AG08396 (cell line): Measurements from ENCODE around the gene OGFOD3.
"Not testable (repeated sequence)": the region's sequence is repeated elsewhere in the genome, so short reads cannot be mapped to it uniquely, and the experiment has no call there.

ENCODE experiments used
- DNase-seq: peaks from one replicate; pipeline ENCODE4 v3.0.0; 2012; ENCODE audit warnings: low spot score, mixed read lengths

The OGFOD3 gene

DNA sequence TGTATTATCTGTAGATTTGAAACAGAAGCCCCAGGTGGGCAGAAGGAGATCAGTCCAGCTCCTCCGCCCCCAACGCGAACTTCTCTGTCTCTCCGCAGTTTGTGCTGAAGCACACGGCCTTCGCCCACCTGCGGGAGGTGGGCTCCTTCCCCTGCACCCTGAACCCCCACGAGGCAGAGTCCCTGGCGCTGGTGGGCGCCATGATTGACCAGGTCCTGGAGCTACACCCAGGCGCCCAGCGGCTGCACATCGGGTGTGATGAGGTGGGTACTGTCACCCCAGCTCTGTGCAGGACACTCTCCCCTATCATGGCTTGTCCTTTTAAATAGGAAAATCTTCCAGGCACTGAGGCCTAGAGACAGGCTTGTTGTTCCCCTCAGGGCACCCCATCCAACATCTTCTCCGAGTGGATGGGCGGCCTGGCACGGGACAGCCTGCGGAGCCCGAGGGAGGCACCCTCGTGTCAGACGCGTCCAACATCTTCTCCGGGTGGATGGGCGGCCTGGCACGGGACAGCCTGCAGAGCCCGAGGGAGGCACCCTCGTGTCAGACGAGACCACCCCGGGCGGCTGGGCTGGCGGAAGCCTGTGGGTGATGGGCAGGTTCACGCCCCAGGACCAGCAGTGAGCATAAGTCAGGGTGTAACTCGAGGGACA, 15.3 kb upstream of the OGFOD3 start:
- no peak for DNase-seq

DNA sequence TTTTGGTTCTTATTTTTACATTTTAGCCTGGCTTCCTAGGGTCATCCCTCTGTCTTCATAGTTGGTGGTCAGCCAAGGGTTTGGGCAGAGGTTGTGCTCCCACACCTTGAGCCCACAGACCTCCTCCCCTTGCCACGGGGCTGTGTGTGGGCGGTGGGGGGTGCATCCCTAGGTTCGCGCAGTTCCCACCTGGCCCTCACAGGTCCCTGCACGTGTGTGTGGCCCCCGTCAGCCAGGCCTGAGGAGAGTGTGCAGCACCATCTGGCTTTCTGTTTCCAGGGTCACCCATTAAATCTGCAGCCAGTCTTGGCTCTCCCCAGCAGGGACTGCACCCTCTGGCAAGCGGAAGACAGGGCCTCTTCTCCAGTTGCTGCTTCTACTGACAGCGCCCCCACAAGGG, 13.6 kb upstream of the OGFOD3 start:
- no peak for DNase-seq

DNA sequence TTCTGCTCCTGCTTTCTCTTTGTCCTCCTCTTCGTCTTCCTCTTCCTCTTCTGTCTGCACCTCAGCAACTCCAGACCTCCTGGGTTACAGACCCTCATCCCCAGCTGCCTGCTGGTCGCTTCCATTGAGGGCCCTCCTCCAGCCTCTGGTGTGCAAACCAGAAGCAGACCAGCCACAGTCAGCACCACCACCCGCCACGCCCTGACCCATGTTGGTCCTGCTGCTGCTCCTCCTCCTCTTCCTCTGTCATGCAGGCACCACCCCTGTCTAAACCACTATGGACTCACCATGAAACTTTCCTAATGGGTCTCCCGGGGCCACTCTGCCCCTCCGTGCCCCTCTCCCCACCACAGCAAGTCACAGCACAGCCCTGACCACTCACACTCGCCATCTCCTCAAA, 11.4 kb upstream of the OGFOD3 start:
- no peak for DNase-seq

DNA sequence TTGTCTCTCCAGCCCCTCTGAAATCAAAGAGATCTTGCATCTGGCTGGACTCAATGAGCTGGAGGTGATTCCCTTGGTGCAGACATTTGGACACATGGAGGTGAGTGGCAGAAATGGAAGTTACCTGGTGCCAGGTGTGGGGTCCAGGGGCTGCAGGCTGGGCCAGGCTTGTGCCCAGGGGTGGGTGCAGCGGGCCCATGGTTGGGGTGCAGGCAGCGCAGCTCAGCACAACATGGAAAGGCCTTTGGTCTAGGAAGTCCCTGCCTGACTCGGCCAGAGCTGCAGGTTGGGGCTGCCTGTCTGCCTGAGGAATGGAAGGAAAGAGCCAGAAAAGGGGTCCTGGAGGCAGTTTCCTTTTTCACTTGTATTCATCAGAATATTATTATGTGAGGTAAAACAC, 10.2 kb upstream of the OGFOD3 start:
- no peak for DNase-seq

DNA sequence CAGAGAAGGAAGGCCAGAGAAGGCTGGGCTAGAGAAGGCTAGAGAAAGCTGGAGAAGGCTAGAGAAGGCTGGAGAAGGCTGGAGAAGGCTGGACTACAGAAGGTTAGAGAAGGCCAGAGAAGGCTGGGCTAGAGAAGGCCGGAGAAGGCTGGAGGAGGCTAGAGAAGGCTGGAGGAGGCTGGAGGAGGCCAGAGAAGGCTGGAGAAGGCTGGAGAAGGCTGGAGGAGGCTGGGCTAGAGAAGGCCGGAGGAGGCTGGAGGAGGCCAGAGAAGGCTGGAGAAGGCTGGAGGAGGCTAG, 6.4 kb upstream of the OGFOD3 start:
- DNase-seq: no peak

DNA sequence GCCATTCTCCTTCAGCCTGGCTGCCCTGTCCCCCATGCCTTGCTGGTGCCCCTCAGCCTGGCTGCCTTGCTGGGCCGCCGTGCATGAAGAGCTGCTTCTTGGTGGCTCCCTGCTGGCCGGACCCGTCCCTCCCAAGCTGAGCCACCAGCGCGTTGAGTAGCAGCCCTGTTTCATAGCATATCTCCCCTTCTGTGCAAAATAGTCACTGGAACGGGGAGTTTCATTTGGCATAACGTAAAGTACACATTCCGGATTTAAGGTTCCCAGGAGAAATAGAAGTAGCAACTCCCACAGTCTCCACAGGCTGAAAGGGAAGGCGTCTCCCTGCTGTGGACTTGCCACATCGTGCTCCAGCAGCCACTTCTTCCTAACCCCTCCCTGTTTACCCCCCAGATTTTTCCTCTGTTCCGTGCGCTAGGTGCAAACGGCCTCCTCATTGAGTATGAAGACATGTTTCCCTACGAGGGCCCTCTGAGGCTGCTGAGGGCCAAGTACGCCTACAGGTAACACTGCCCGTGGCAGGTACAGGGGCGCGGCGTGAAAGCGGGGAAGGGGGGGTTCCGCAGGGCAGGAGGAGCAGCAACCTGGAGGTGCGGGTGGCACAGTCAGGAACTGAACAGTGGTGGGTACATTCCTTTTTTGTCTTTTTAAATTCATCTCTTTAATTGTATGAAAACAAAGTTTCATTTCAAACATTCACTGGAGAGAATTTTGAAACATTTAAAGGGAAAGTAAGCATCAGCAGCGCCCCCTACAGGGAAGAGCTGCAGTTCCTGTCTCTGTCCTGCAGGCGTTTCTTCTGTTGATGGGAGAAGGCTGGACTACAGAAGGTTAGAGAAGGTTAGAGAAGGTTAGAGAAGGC, 5.8 kb upstream of the OGFOD3 start:
- DNase-seq: peak; percentile 75

DNA sequence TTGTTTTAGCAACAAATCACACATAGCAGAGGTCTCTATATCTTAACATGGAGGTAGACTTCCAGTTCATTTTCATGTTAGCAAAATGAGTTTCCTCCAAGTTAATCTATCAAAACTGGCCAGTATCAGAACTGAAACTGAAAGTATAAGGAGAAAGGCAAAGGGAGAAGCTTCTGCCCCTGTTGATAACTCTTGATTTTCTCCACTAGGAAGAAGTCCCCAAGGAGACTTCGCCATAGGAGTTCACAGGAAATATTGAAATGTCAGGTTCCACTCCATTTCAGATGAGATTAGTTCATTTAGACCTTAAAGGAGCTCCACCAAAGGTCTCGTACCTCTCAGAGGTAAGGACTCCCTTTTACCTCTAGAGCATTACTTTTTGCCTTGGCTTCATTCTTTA, 1.2 kb upstream of the OGFOD3 start:
- peak; percentile 36 for DNase-seq

DNA sequence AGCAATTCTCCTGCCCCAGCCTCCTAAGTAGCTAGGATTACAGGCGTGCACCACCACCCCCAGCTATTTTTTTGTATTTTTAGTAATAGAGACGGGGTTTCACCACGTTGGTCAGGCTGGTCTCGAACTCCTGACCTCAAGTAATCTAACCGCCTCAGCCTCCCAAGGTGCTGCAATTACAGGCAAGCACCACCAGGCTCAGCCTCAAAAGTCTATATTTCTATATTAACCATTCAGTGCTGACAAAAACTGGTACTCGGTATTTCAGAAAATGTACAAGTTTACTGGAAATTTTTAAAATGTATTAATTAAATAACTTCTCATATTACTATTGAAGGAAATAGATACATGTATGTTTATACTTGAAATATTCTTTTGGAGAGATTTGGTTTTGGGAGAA, 1.6 kb downstream of the OGFOD3 start:
- no peak for DNase-seq

DNA sequence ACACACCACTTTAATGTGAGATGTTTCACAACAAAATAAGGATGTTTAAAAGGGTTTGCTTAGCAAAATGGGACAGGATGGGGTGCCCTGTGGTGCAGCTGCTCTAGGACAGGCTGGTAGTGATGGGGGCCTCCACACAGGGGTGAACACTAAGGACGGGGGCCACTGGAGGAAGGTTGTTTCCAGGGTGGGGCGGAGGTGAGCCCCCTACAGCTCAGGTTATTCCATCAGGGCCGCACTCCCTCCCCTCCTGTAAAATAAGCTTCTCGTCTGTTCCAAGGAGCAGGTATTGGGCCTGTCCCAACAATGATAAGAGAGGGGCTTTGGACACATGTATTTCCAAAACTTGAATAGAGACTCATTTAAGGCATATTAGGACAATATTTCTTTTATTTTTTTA, 2.1 kb downstream of the OGFOD3 start:
- no peak for DNase-seq

DNA sequence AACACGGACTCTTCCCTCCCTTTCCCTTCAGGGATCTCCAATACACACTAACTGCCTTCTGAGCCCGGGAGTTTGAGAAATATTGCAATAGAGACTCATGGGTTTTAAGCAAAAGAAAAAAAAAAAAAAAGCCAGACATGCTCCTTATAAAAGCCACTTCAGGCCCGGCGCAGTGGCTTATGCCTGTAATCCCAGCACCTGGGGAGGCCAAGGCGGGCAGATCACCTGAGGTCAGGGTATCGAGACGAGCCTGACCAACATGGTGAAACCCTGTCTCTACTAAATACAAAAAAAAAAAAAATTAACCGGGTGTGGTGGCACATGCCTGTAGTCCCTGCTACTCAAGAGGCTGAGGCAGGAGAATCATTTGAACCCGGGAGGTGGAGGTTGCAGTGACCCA, 2.6 kb downstream of the OGFOD3 start:
- no peak for DNase-seq

DNA sequence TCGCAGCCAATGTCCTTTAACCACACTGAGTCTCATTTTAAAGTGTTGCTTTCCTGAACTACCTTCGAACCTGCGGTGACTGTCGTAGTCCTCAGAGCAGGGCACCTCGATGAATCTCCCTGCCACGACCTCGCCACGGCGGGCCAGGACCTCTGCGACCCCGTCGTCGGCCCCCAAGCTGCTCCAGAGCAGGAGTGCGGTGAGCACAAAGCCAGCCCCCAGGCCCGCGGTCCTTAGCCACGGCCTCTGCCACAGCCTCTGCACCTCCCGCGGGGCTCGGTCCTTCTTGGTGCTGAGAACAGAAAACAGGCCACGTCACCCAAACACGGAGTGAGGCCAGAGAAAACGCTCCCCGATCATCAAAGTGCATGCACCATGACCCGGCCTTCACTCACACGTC, 3.0 kb downstream of the OGFOD3 start:
- DNase-seq: no peak

DNA sequence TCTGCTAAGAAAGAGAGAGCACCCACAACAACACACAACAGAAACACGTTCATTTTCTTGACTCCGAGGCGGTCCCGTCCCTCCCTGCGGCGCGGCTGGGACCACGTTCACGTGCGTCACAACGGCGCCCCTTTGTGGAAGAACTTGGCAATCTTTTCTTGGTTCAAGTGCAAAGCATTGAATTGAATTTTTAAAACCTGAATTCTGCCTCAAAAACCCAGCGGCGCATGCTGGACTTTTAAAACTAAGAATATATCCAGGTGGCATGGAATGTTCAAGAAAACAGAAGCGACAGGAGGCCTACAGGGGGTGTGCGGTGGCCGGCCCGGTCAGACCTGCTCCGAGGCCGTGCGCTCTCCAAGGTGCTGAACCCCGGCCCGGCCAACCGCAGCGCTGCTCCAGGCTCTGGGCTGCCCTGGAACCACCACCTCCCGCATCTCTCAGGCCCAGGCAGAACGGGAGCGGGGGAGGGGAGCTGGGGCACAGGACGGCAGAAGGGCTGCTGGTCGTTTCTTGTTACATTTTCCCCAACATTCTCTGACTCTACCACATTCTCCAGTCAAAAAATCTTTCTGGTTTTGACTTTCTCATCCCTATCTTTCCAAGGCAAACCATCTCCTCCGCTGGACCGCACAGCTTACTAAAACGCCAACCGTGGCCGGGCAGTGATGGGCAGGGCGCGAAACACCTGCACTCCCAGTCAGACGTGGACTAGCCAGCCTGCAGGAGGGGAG, 3.7 kb downstream of the OGFOD3 start:
- peak; percentile 94 for DNase-seq

DNA sequence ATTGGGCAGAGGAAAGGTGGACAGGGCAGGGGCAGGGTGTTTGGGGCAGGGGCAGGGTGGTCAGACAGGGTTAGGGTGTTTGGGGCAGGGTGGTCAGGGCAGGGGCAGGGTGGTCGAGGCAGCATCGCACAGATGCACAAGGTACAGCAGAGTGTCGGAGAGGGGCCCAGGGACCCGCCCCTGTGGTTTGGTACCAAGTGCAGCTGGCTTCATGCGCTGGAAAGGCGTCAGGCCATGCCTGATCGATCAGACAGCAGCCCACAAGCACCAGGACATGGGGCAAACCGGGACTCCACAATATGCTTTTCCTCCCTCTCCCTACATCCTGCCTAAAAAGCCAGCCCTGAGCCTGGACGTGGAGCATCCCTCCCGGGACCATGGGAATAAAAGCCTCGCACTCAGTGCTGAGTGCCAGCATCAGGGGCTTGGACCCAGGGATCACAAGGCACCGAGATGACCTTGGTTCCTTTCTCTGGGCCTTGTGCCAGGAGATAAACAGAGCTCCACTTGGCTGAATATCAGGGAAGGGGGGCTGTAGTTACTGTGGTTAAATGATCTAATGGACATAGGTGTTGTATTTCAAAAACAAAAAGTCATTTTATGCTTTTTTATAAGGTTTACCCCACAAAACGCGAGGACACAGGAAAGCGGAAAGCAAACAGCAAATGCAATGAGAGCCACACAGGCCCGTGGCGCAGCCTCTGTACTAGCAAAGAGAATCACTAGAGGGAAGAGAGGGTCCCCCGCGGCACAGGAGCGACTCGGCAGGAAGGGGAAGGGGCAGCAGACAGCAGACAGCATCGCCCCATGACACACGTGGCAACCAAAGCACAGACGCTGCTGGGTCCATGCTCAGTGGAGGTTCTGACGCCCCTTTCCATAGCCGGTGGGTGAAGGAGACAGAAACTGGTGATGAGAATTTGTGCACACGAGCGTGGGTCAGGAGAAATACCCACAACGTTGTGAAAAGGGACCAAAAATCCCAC, 5.6 kb downstream of the OGFOD3 start:
- DNase-seq: no peak

DNA sequence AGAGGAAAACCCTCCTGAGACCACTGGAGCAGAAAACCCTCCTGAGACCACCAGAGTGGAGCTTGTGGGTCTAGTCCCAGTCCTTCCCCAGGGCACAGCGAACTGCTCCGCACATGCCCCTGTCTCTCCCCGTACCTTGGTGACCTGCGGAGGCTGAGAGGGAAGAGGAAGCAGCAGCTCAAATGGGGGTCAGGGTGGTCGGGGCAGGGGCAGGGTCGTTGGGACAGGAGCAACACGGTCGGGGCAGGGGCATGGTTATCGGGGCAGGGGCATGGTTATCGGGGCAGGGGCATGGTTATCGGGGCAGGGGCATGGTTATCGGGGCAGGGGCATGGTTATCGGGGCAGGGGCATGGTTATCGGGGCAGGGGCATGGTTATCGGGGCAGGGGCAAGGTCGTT, 6.3 kb downstream of the OGFOD3 start:
- DNase-seq: not testable (repeated sequence)

DNA sequence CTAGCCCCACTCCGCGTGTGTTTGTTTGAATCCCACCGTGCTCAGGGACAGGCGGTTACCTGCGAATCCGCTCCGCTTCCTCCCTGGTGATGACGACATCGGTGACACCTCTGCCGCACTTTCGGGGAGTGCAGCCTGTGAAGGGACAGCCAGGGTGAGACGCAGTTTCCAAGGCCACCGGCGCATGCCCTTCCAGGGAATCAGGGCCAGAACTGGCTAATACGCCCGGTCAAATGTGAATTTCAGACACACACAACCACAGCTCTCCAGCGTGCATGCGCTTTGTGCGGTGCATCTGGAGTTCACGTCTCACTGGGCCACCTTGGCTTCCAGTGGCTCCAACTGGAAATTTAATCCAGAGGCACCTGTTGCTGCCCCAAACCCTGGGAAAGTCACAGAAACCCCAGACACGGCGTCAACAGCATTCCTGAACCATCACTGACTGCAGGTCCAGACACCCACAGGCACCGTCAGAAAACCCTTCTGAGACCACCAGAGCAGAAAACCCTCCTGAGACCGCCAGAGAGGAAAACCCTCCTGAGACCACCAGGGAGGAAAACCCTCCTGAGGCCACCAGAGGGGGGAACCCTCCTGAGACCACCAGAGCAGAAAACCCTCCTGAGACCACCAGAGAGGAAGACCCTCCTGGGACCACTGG, 6.9 kb downstream of the OGFOD3 start:
- DNase-seq: no peak

DNA sequence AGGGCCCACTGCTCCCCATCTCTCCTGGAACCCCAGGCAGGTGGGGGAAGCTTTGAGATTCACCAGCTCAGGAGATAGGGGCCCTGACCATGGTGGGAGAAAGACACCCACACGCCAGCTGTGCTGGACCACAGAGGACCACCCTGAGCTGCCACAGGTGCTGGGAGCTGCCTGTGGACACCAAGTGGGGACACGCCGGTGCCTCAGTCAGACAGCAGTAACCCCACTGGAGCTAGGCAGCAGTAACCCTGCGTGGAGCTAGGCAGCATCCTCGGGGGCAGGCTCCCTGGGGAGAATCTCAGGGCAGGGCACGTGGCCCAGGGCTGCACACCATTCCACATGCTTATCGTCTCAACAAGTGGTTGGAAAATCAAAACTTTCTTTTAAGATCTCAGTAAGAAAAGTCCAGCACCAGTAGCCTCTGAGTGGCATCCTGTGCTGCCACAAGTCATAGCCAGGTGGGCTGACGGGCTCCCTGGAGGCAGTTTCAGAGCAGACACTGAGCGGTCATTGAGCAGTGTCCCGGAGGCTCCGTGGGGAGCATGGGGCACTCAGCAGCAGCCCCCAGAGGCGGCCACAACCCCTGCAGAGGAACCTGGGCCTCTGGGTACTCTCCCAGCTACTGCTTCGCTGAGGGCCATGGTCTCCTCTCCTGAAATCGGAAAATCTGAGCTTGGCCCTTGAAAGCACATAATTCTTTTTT, 8.2 kb downstream of the OGFOD3 start:
- DNase-seq: no peak

DNA sequence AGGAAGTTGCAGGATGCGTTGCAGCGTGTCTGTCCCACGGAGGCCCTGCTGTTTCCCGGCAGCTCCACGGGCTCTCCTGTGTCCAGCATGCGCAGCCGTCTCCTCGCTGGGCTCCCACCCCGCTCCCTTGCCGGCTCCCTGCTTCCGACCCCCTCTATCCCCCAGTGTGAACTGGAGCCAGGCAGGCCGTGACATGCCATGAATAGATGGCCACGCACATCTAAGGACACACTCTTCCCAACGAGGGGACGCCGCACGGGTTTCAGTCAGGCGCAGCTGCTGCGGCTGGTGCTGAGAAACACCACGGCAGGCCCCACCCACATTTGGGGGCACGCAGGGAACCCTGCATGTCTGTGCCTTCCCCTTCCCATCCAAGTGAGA, 9.5 kb downstream of the OGFOD3 start:
- DNase-seq: no peak

DNA sequence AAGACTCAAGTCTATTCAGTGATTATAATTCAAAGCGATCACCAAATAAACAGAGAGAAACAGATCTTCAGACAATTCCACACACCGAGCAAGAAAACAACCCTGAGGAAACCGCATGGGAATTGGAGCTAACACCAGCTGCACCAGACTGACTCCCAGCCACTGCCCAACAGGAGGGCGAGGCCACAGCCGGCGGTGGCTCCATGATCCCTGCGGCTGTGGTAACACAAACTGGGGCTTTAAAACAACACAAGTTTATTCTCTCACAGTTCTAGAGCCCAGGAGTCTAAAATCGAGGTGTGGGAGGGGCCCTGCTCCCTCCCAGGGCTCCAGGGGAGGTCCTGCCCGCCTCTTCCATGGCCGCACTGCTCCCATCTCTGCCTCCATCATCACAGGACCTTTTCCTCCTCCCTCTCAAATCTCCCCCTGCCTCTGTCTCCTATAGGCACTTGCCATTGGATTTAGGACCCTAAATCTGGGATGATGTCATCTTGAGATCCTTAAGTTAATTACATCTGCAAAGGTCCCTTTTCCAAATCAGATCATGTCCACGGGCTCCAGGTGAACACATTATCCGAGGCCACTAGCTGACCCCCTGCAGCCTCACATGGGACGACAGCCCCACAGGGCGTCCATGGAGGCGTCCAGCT, 10.0 kb downstream of the OGFOD3 start:
- no peak for DNase-seq

DNA sequence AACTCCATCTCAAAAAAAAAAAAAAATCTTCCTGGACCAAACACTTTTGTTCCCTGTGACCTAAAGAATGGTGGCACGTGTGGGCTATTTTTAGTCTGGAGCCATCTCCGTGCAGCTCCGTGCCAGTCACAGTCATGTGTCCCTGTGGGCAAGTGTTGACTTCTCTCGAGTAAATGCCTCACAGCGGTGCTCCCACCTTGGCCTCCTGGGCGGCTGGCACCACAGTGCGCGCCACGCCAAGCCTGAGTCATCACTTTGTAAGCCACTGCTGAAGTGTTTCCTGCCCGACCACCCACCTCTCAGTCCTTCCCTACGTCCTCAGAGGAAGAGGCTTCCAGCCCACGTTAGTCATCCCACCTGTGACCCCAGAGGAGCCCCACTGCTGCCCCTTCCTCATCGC, 11.1 kb downstream of the OGFOD3 start:
- no peak for DNase-seq

DNA sequence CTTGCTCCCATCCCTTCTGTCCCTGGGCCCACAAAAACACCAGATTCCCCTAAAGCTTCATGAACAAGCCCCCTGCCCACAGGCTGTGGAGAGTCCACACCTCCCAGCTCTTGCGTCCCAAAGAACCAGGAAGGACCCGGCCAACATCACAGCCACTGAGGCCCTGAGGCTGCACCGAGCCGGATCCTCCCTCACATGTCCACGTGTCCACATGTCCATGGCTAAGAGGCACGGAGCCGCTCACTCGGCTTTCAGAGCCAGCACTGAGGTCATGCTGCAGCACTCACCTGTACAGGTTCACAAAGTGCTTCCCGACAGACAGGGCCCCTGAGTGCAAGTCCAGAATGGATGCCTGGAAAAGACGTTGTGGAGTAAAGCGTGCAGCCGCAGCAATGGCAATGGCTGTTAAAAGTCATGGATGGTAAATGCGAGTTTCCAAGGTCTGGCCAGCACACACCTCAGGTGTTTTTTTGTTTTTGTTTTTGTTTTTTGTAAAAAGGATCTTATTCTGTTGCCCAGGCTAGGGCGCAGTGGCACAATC, 12.2 kb downstream of the OGFOD3 start:
- no peak for DNase-seq
